AG04450 (cell line): ENCODE data around the gene PRR16. TPM values are rescaled to one million over a fixed set of nuclear protein-coding genes. Genes with fewer than 3 reads are reported as not detected.

Experiments used
- CTCF ChIA-PET: fragments of 300-600, 350-600 bp; formaldehyde crosslinking; extraction: SDS; loops from one replicate; lab custom pipeline; 2022; ENCODE audit warnings: antibody characterized with exemption, inconsistent platforms; lab: Charles Lee
- POLR2A ChIA-PET: fragments of 350-600 bp; formaldehyde crosslinking; extraction: SDS; loops from one replicate; lab custom pipeline; 2021; ENCODE audit warnings: antibody characterized with exemption, inconsistent platforms; lab: Yijun Ruan, JAX
- DNase-seq: peaks from one replicate; pipeline ENCODE4 v3.0.0-alpha.2; 2011; ENCODE audit warnings: low read depth, low spot score
- H3K27ac ChIP-seq: one replicate; pipeline ENCODE4 v1.5.1; 2012; ENCODE audit warnings: low read depth, low read length, control low read depth
- H3K27me3 ChIP-seq: one replicate; pipeline ENCODE4 v1.6.0; 2012; ENCODE audit warnings: low read length; ENCODE audit not compliant: control insufficient read depth, insufficient read depth
- H3K4me3 ChIP-seq: 2 replicates; pipeline ENCODE4 v1.5.1; 2011; ENCODE audit warnings: mild to moderate bottlenecking, low read depth, low read length, control low read depth
- H3K9me3 ChIP-seq: 2 replicates; pipeline ENCODE4 v1.5.1; 2012; ENCODE audit warnings: low read length; ENCODE audit not compliant: control insufficient read depth, insufficient read depth
- CTCF ChIP-seq: IDR thresholded peaks from 2 replicates; pipeline ENCODE4 v1.5.1; 2011; ENCODE audit warnings: low read depth, low read length, control low read depth, inconsistent platforms
- polyA plus RNA-seq: library from polyadenylated mRNA; depleted of rRNA; stranded (reverse); fragments of >200 nt; gene quantifications from 2 replicates; pipeline ENCODE4 v1.2.3, GENCODE V29; 2011

Gene PRR16
- polyA plus RNA-seq, 1 experiment, result 26.8 TPM

GRCh38 chr5:120451445-120451844 is 12.7 kb upstream of the PRR16 start:
- no peak for DNase-seq
- no peak overlapping the region for H3K27ac ChIP-seq
- H3K9me3 ChIP-seq, result peaks cover 8% of the 10 kb centered on the region; the same call in 1 of the 2 replicates
- POLR2A ChIA-PET, result no interaction called here
- H3K27me3 ChIP-seq, result no peaks in the 10 kb centered on the region
- no peak overlapping the region for H3K4me3 ChIP-seq
- no peak for TF ChIP-seq CTCF
- CTCF ChIA-PET, result no interaction called here

- H3K27me3 ChIP-seq, result no peaks in the 10 kb centered on the region
- DNase-seq, result no peak
Measured at GRCh38 chr5:120452471-120452870, 11.6 kb upstream of the PRR16 start.

GRCh38 chr5:120454094-120454798 is 9.9 kb upstream of the PRR16 start:
- ChIA-PET POLR2A (interaction anchor here (2.0 kb wide), 1 partner anchor 8 kb away, joined by 13 read pairs; no protein-coding TSS in a partner anchor), CTCF (interaction anchor here (0.6 kb wide), 1 partner anchor 82 kb away, joined by 3 read pairs; no protein-coding TSS in a partner anchor)
- no peak overlapping the region for H3K27ac ChIP-seq
- no peaks in the 10 kb centered on the region for H3K27me3 ChIP-seq
- no peak overlapping the region for H3K4me3 ChIP-seq
- peaks cover 10% of the 10 kb centered on the region for H3K9me3 ChIP-seq
- DNase-seq, result peak; percentile 23
- no peak for TF ChIP-seq CTCF

More at GRCh38 chr5:120452471-120452870, 11.6 kb upstream of the PRR16 start:
- TF ChIP-seq CTCF, result no peak
- CTCF ChIA-PET, result no interaction called here
- peaks cover 8% of the 10 kb centered on the region; the same call in 1 of the 2 replicates for H3K9me3 ChIP-seq
- no peak overlapping the region for H3K27ac ChIP-seq
- POLR2A ChIA-PET, result no interaction called here
- H3K4me3 ChIP-seq, result no peak overlapping the region

- no peak for DNase-seq
- no peaks in the 10 kb centered on the region for H3K27me3 ChIP-seq
- ChIA-PET POLR2A (interaction anchor here (2.0 kb wide), 1 partner anchor 10 kb away, joined by 13 read pairs; no protein-coding TSS in a partner anchor), CTCF (no interaction called here)
- H3K4me3 ChIP-seq, result no peak overlapping the region
- no peak for TF ChIP-seq CTCF
- H3K27ac ChIP-seq, result no peak overlapping the region
- peaks cover 9% of the 10 kb centered on the region for H3K9me3 ChIP-seq
Measured at GRCh38 chr5:120456006-120456405, 8.1 kb upstream of the PRR16 start.
